Mucosa of descending colon (tissue), 3 donors: ENCODE data around the gene CASZ1. TPM values are rescaled to one million over a fixed set of nuclear protein-coding genes. Genes with fewer than 3 reads are reported as not detected.

ENCODE experiments used
- ATAC-seq: fragments of 200-7000 bp; cut with Tn5 transposase; one replicate; pipeline ENCODE4 v1.9.1; 2020; ENCODE audit warnings: mild to moderate bottlenecking, moderate library complexity
- DNase-seq, 3 donors: peaks; one replicate each; pipeline ENCODE4 v3.0.0-alpha.2; 2020
- H3K36me3 ChIP-seq: fragments of 200-600 bp; one replicate; pipeline ENCODE4 v1.8.0; 2021; ENCODE audit warnings: low read depth, mild to moderate bottlenecking
- H3K4me1 ChIP-seq: fragments of 200-600 bp; one replicate; pipeline ENCODE4 v1.8.0; 2021; ENCODE audit warnings: low read depth, mild to moderate bottlenecking
- H3K4me3 ChIP-seq: fragments of 200-600 bp; one replicate; pipeline ENCODE4 v1.8.0; 2021; ENCODE audit warnings: mild to moderate bottlenecking
- H3K9me3 ChIP-seq: fragments of 200-600 bp; one replicate; pipeline ENCODE4 v1.8.0; 2021; ENCODE audit warnings: mild to moderate bottlenecking
- CTCF ChIP-seq: fragments of 200-600 bp; IDR thresholded peaks from one replicate; pipeline ENCODE4 v1.8.0; 2022; ENCODE audit warnings: antibody characterized with exemption, mild to moderate bottlenecking
- intact Hi-C, 2 donors: fragments of 100-400 bp; cut with DNase I in 1 of 2; cut with micrococcal nuclease in 1 of 2; formaldehyde crosslinking; loops; one replicate each; pipeline versions ENCODE4 v1.11.0 to v1.11.1; 2022; cut with DNase I, micrococcal nuclease
- total RNA-seq, 3 donors: library from RNA; stranded (reverse); fragmentation: NEBNext Ultra II Directional in 2 of 3; extraction: Animal tissue kit (Norgen Biotek cat#: 25700) in 2 of 3; gene quantifications; one replicate each; pipeline versions ENCODE4 v1.2.1 to v1.2.4, GENCODE V29; 2021 to 2023
- donor health status: DM: no; HTN: no; CAD: no; lungs with moderate emphysema.
- donor health status: DM: no; HTN: no; CAD: no.
- donor health status: DM: no; HTN: yes; CAD: no.

CASZ1 gene
- total RNA-seq, 3 donors from 2014 or later: 66.5 to 110 (median 84.5) TPM

- H3K4me1 ChIP-seq: no peaks in the 10 kb centered on the region
- TF ChIP-seq CTCF: no peak
- DNase-seq: no peak
- H3K4me3 ChIP-seq: no peak overlapping the region
- H3K9me3 ChIP-seq: no peaks in the 10 kb centered on the region
- no peaks in the 10 kb centered on the region for H3K36me3 ChIP-seq
- intact Hi-C loops: no loop called here
- ATAC-seq: no peak
Observed at GRCh38 chr1:10659646-10660540, 136.6 kb downstream of the CASZ1 start.

GRCh38 chr1:10659218-10659617 is 137.2 kb downstream of the CASZ1 start:
- no peaks in the 10 kb centered on the region for H3K4me1 ChIP-seq
- H3K36me3 ChIP-seq: no peaks in the 10 kb centered on the region
- no peaks in the 10 kb centered on the region for H3K9me3 ChIP-seq
- no peak overlapping the region for H3K4me3 ChIP-seq
- no peak for ATAC-seq
- TF ChIP-seq CTCF: no peak
- DNase-seq: no peak
- intact Hi-C loops: no loop called here

GRCh38 chr1:10658396-10659066 is 137.9 kb downstream of the CASZ1 start:
- intact Hi-C loops: no loop called here
- Histone ChIP-seq H3K4me1 (no peaks in the 10 kb centered on the region), H3K9me3 (no peaks in the 10 kb centered on the region), H3K4me3 (no peak overlapping the region), H3K36me3 (no peaks in the 10 kb centered on the region)
- no peak for DNase-seq
- no peak for ATAC-seq
- no peak for TF ChIP-seq CTCF

- no peak for DNase-seq
- no peak for TF ChIP-seq CTCF
- no peak overlapping the region for H3K4me3 ChIP-seq
- peaks cover 6% of the 10 kb centered on the region for H3K36me3 ChIP-seq
- intact Hi-C loops: no loop called here
- ATAC-seq: no peak
- no peaks in the 10 kb centered on the region for H3K4me1 ChIP-seq
- no peaks in the 10 kb centered on the region for H3K9me3 ChIP-seq
Observed at GRCh38 chr1:10657088-10657847, 139.2 kb downstream of the CASZ1 start.

GRCh38 chr1:10656431-10656830 is 140.0 kb downstream of the CASZ1 start:
- intact Hi-C loops: no loop called here
- no peaks in the 10 kb centered on the region for H3K9me3 ChIP-seq
- peaks cover 6% of the 10 kb centered on the region for H3K36me3 ChIP-seq
- no peak for TF ChIP-seq CTCF
- H3K4me1 ChIP-seq: no peaks in the 10 kb centered on the region
- no peak overlapping the region for H3K4me3 ChIP-seq
- no peak for ATAC-seq
- DNase-seq: no peak
